Astrocyte (in vitro differentiated cells and primary cell): ENCODE data around the gene TMPRSS9. TPM values are rescaled to one million over a fixed set of nuclear protein-coding genes. Genes with fewer than 3 reads are reported as not detected.
"Not testable (repeated sequence)": the region's sequence is repeated elsewhere in the genome, so short reads cannot be mapped to it uniquely, and the experiment has no call there.

Source experiments
- DNase-seq: peaks from one replicate; pipeline ENCODE4 v3.0.0-alpha.2; 2010; ENCODE audit warnings: low read depth
- FAIRE-seq: peaks from 2 replicates; lab custom pipeline; 2011; peaks lifted over from hg19 to GRCh38; lab: Jason Lieb, UNC
- H2AFZ ChIP-seq: 2 replicates; pipeline ENCODE4 v1.6.0; 2012; ENCODE audit warnings: low read depth, low read length, inconsistent platforms
- H3K27ac ChIP-seq: 2 replicates; pipeline ENCODE4 v1.5.1; 2011; ENCODE audit warnings: low read depth, low read length, inconsistent platforms
- H3K27me3 ChIP-seq: 2 replicates; pipeline ENCODE4 v1.6.0; 2011; ENCODE audit warnings: low read length, inconsistent platforms; ENCODE audit not compliant: insufficient read depth
- H3K36me3 ChIP-seq: 2 replicates; pipeline ENCODE4 v1.5.1; 2011; ENCODE audit warnings: low read length, inconsistent platforms; ENCODE audit not compliant: insufficient read depth
- H3K4me1 ChIP-seq: 2 replicates; pipeline ENCODE4 v1.5.1; 2011; ENCODE audit warnings: low read length, inconsistent platforms; ENCODE audit not compliant: insufficient read depth
- H3K4me2 ChIP-seq: 2 replicates; pipeline ENCODE4 v1.6.0; 2012; ENCODE audit warnings: low read length, inconsistent platforms
- H3K4me3 ChIP-seq: 2 replicates; pipeline ENCODE4 v1.5.1; 2011; ENCODE audit warnings: low read depth, mild to moderate bottlenecking, low read length, inconsistent platforms; ENCODE audit not compliant: insufficient read depth
- H3K79me2 ChIP-seq: 2 replicates; pipeline ENCODE4 v1.6.0; 2012; ENCODE audit warnings: mild to moderate bottlenecking, low read length, inconsistent platforms; ENCODE audit not compliant: insufficient read depth
- H3K9ac ChIP-seq: 2 replicates; pipeline ENCODE4 v1.6.0; 2012; ENCODE audit warnings: mild to moderate bottlenecking, low read length, inconsistent platforms
- H3K9me3 ChIP-seq: 2 replicates; pipeline ENCODE4 v1.5.1; 2012; ENCODE audit warnings: low read depth, mild to moderate bottlenecking, low read length, inconsistent platforms; ENCODE audit not compliant: insufficient read depth
- H4K20me1 ChIP-seq: 2 replicates; pipeline ENCODE4 v1.6.0; 2012; ENCODE audit warnings: low read length, inconsistent platforms; ENCODE audit not compliant: insufficient read depth
- H3K27ac Mint-ChIP-seq: one replicate; pipeline ENCODE4 v1.8.0; 2021; ENCODE audit warnings: mild to moderate bottlenecking, mixed read lengths; ENCODE audit not compliant: unreplicated experiment
- H3K27me3 Mint-ChIP-seq: one replicate; pipeline ENCODE4 v1.8.0; 2021; ENCODE audit warnings: low read depth, mixed read lengths; ENCODE audit not compliant: unreplicated experiment
- H3K36me3 Mint-ChIP-seq: one replicate; pipeline ENCODE4 v1.8.0; 2021; ENCODE audit warnings: low read depth, mixed read lengths; ENCODE audit not compliant: unreplicated experiment
- H3K4me1 Mint-ChIP-seq: one replicate; pipeline ENCODE4 v1.8.0; 2021; ENCODE audit warnings: low read depth, mixed read lengths; ENCODE audit not compliant: unreplicated experiment
- H3K4me3 Mint-ChIP-seq: one replicate; pipeline ENCODE4 v1.8.0; 2021; ENCODE audit warnings: mild to moderate bottlenecking, moderate library complexity, mixed read lengths; ENCODE audit not compliant: unreplicated experiment
- H3K9me3 Mint-ChIP-seq: one replicate; pipeline ENCODE4 v1.8.0; 2021; ENCODE audit warnings: mild to moderate bottlenecking, mixed read lengths; ENCODE audit not compliant: unreplicated experiment
- EZH2 ChIP-seq: IDR thresholded peaks from 2 replicates; pipeline ENCODE4 v1.6.1; 2012; ENCODE audit warnings: mild to moderate bottlenecking, low read length, inconsistent platforms; ENCODE audit not compliant: insufficient read depth
- total RNA-seq: library from RNA; stranded (reverse); gene quantifications from 2 replicates; pipeline ENCODE4 v1.2.1, GENCODE V29; 2021
- TF ChIP-seq, protein P1 (sequence below): IDR thresholded peaks from 2 replicates; pipeline ENCODE4 v1.5.1; 2011; ENCODE audit warnings: low read depth, mild to moderate bottlenecking, inconsistent platforms, low read length, moderate library complexity; ENCODE audit not compliant: insufficient read depth

The TMPRSS9 gene
- total RNA-seq, 1 donor from 2014 or later, result 0.16 TPM

DNA sequence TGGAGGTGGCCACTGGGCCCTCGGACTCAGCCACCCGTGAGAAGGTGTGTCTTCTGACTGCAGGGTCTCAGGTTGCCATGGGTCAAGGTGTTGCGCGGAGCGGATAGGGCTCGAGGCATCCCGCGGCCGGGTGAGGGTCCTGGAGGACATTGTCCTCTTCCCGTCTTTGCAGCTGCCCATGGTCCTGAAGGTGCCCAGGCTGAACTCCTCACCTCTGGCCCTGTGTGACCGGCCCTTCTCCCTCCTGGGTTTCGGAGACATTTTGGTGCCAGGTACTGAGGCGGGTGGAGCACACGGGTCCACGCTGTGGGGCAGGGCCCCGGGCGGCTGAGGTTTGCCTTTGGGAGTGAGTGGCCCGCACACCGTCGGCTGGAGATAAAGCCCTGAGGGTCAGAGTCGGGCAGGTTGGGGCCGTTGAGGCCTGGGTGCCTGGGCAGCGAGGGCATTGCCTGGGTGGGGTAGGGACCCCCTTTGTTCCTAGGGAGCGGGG is 15.6 kb upstream of the TMPRSS9 start:
- TF ChIP-seq, protein P1, sequence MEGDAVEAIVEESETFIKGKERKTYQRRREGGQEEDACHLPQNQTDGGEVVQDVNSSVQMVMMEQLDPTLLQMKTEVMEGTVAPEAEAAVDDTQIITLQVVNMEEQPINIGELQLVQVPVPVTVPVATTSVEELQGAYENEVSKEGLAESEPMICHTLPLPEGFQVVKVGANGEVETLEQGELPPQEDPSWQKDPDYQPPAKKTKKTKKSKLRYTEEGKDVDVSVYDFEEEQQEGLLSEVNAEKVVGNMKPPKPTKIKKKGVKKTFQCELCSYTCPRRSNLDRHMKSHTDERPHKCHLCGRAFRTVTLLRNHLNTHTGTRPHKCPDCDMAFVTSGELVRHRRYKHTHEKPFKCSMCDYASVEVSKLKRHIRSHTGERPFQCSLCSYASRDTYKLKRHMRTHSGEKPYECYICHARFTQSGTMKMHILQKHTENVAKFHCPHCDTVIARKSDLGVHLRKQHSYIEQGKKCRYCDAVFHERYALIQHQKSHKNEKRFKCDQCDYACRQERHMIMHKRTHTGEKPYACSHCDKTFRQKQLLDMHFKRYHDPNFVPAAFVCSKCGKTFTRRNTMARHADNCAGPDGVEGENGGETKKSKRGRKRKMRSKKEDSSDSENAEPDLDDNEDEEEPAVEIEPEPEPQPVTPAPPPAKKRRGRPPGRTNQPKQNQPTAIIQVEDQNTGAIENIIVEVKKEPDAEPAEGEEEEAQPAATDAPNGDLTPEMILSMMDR, result no peak
- no peak for TF ChIP-seq EZH2
- FAIRE-seq, result no peak
- Mint-ChIP-seq H3K4me1 (no peaks in the 10 kb centered on the region), H3K27ac (no peak overlapping the region), H3K9me3 (no peaks in the 10 kb centered on the region), H3K4me3 (no peak overlapping the region), H3K36me3 (no peaks in the 10 kb centered on the region), H3K27me3 (no peaks in the 10 kb centered on the region)
- Histone ChIP-seq H3K9ac (no peak overlapping the region), H3K4me1 (no peaks in the 10 kb centered on the region), H3K9me3 (no peaks in the 10 kb centered on the region), H3K27me3 (no peaks in the 10 kb centered on the region), H3K4me3 (no peak overlapping the region), H3K79me2 (no peaks in the 10 kb centered on the region), H3K36me3 (peaks cover 7% of the 10 kb centered on the region), H3K4me2 (no peak overlapping the region), H3K27ac (no peak overlapping the region), H2AFZ (no peak overlapping the region), H4K20me1 (no peaks in the 10 kb centered on the region)
- no peak for DNase-seq

DNA sequence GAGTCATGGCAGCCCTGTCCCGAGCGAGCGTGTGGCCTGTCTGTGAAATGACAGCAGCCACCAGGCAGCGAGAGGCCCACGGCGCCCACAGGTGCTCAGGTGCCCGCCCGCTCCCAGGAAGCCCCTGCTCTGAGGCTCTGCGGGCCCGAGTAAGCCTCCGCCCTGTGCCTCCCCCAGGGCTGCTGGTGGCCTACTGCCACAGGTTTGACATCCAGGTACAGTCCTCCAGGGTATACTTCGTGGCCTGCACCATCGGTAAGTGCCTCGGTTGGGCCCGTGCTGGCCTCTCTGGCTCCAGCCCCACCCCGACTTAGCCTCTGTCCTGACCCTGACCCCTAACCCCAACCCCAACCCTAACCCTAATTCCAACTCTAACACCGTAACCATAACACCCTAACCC is 15.0 kb upstream of the TMPRSS9 start:
- Histone ChIP-seq H4K20me1 (no peaks in the 10 kb centered on the region), H3K79me2 (no peaks in the 10 kb centered on the region), H3K4me3 (no peak overlapping the region), H3K9me3 (no peaks in the 10 kb centered on the region), H3K36me3 (peaks cover 7% of the 10 kb centered on the region), H3K4me1 (no peaks in the 10 kb centered on the region), H3K27me3 (no peaks in the 10 kb centered on the region), H3K9ac (no peak overlapping the region), H3K27ac (no peak overlapping the region), H3K4me2 (no peak overlapping the region), H2AFZ (no peak overlapping the region)
- Mint-ChIP-seq H3K27me3 (no peaks in the 10 kb centered on the region), H3K36me3 (no peaks in the 10 kb centered on the region), H3K4me1 (no peaks in the 10 kb centered on the region), H3K4me3 (no peak overlapping the region), H3K27ac (no peak overlapping the region), H3K9me3 (no peaks in the 10 kb centered on the region)
- no peak for FAIRE-seq
- TF ChIP-seq, protein P1, result no peak
- TF ChIP-seq EZH2, result no peak
- no peak for DNase-seq

DNA sequence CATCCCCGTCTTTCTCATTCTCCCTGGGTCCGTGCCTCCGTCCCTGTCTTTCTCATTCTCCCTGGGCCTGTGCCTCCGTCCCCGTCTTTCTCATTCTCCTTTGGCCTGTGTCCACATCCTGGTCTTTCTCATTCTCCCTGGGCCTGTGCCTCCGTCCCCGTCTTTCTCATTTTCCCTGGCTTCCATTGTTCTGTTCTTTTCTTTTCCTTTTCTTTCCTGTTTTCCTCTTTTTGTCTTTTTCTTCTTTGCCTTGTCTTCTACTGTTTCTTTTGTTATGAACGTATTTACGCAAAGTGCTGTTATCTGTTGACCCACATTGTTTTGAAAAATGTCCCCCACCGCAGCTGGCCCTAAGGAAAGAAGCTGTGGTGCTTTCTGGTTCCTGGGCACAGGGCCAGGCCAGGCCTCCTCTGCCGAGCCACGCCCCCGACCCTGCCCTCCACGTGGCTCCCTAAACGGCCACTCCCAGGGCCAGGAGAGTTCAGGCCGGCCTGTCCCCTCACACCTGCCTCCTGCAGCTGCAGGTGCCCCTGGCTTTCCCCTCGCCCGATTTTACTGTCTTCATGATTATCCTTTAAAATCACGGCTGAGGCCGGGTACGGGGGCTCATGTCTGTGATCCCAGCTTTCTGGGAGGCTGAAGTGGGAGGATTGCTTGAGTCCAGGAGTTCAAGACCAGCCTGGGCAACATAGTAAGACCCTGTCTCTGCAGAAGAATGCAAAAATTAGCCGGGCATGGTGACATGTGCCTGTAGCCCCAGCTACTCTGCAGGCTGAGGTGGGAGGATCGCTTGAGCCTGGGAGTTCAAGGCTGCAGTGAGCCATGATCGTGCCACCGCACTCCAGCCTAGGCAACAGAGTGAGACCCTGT is 14.0 kb upstream of the TMPRSS9 start:
- H3K4me1 Mint-ChIP-seq, result no peaks in the 10 kb centered on the region
- DNase-seq (no peak), FAIRE-seq (no peak)
- Histone ChIP-seq H3K27me3 (no peaks in the 10 kb centered on the region), H3K4me1 (no peaks in the 10 kb centered on the region), H4K20me1 (peaks cover 4% of the 10 kb centered on the region), H3K36me3 (peaks cover 7% of the 10 kb centered on the region), H3K27ac (no peak overlapping the region), H3K4me2 (no peak overlapping the region), H3K9ac (no peak overlapping the region), H3K4me3 (no peak overlapping the region), H3K79me2 (no peaks in the 10 kb centered on the region), H3K9me3 (no peaks in the 10 kb centered on the region), H2AFZ (no peak overlapping the region)
- H3K27ac Mint-ChIP-seq, result no peak overlapping the region
- H3K4me3 Mint-ChIP-seq, result no peak overlapping the region
- H3K27me3 Mint-ChIP-seq, result no peaks in the 10 kb centered on the region
- TF ChIP-seq EZH2, result no peak
- TF ChIP-seq, protein P1, result no peak
- H3K9me3 Mint-ChIP-seq, result no peaks in the 10 kb centered on the region
- H3K36me3 Mint-ChIP-seq, result no peaks in the 10 kb centered on the region

DNA sequence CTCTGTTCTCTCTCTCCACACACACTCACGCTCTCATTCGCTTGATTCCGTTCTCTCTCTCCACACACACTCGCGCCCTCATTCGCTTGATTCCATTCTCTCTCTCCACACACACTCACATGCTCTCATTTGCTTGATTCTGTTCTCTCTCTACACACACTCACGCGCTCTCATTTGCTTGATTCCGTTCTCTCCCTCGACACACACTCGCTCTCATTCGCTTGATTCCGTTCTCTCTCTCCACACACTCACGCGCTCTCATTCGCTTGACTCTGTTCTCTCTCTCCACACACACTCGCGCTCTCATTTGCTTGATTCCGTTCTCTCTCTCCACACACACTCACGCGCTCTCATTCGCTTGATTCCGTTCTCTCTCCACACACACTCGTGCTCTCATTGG is 10.2 kb upstream of the TMPRSS9 start:
- not testable (repeated sequence) for H3K9ac ChIP-seq, H3K4me1 Mint-ChIP-seq

More for the DNA sequence above, 10.2 kb upstream of the TMPRSS9 start:
- H3K4me3 ChIP-seq, H3K4me2 ChIP-seq, H4K20me1 ChIP-seq, H3K36me3 ChIP-seq, H2AFZ ChIP-seq, H3K27me3 Mint-ChIP-seq, H3K27ac Mint-ChIP-seq, H3K9me3 Mint-ChIP-seq, H3K9me3 ChIP-seq, DNase-seq, FAIRE-seq, H3K79me2 ChIP-seq, H3K36me3 Mint-ChIP-seq, H3K27me3 ChIP-seq, H3K4me3 Mint-ChIP-seq, H3K4me1 ChIP-seq, H3K27ac ChIP-seq: not testable (repeated sequence)
